CD14-positive monocyte (primary cell): ENCODE measurements around the gene SENP8. TPM values are rescaled to one million over a fixed set of nuclear protein-coding genes. Genes with fewer than 3 reads are reported as not detected.
"Not testable (repeated sequence)": the region's sequence is repeated elsewhere in the genome, so short reads cannot be mapped to it uniquely, and the experiment has no call there.

ENCODE experiments used
- DNase-seq, 3 donors: peaks; one replicate each; pipeline ENCODE4 v3.0.0-alpha.2; 2011 to 2022
- H2AFZ ChIP-seq: 2 replicates; pipeline ENCODE4 v1.6.0; 2012; ENCODE audit warnings: mild to moderate bottlenecking, low read depth, low read length, inconsistent platforms; ENCODE audit not compliant: insufficient read depth, poor library complexity, severe bottlenecking
- H3K27ac ChIP-seq, 2 donors: 1 replicate in 1 of 2; 2 replicates in 1 of 2; pipeline ENCODE4 v1.5.1; 2012 to 2013; ENCODE audit warnings: low read length in 2 of 2, control low read depth in 1 of 2, inconsistent platforms in 1 of 2, low read depth in 1 of 2, mild to moderate bottlenecking in 1 of 2
- H3K27me3 ChIP-seq, 2 donors: one replicate each; pipeline versions ENCODE4 v1.6.0 to v1.6.1; 2011 to 2013; ENCODE audit warnings: low read length in 2 of 2; ENCODE audit not compliant: control insufficient read depth in 2 of 2, insufficient read depth in 2 of 2
- H3K36me3 ChIP-seq, 2 donors: replicated peaks in 1 of 2; 1 replicate in 1 of 2; 2 replicates in 1 of 2; pipeline versions ENCODE4 v1.5.1 to v1.6.1; 2012 to 2013; ENCODE audit warnings: low read length in 2 of 2, control low read depth in 1 of 2, inconsistent platforms in 1 of 2, mild to moderate bottlenecking in 1 of 2; ENCODE audit not compliant: insufficient read depth in 2 of 2, control insufficient read depth in 1 of 2
- H3K4me1 ChIP-seq, 2 donors: 1 replicate in 1 of 2; 2 replicates in 1 of 2; pipeline versions ENCODE4 v1.5.1 to v1.6.1; 2012 to 2013; ENCODE audit warnings: low read length in 2 of 2, control low read depth in 1 of 2, inconsistent platforms in 1 of 2, mild to moderate bottlenecking in 1 of 2, moderate library complexity in 1 of 2; ENCODE audit not compliant: insufficient read depth in 2 of 2, control insufficient read depth in 1 of 2
- H3K4me2 ChIP-seq: replicated peaks from 2 replicates; pipeline ENCODE3; 2012; ENCODE audit warnings: low read length, moderate library complexity, mild to moderate bottlenecking; ENCODE audit not compliant: poor library complexity, severe bottlenecking; ENCODE audit errors: extremely low read depth
- H3K4me3 ChIP-seq, 3 experiments: fragments of 200-600 bp in 1 of 3; sonication (generic) in 1 of 3; replicated peaks in 1 of 3; 1 replicate in 2 of 3; 2 replicates in 1 of 3; pipeline ENCODE4 v1.5.1; 2011 to 2013; ENCODE audit warnings: low read length in 3 of 3, mild to moderate bottlenecking in 3 of 3, control low read depth in 2 of 3, low read depth in 2 of 3, inconsistent platforms in 1 of 3, moderate library complexity in 1 of 3
- H3K79me2 ChIP-seq: 2 replicates; pipeline ENCODE4 v1.6.0; 2012; ENCODE audit warnings: mild to moderate bottlenecking, control low read depth, inconsistent platforms, low read length, moderate library complexity; ENCODE audit not compliant: insufficient read depth
- H3K9ac ChIP-seq: 2 replicates; pipeline ENCODE4 v1.6.0; 2017; ENCODE audit warnings: low read length, mild to moderate bottlenecking; ENCODE audit not compliant: insufficient read depth, poor library complexity, severe bottlenecking
- H3K9me3 ChIP-seq, 2 donors: replicated peaks in 1 of 2; 1 replicate in 1 of 2; 2 replicates in 1 of 2; pipeline versions ENCODE4 v1.5.1 to v1.6.1; 2012 to 2013; ENCODE audit warnings: low read length in 2 of 2, control low read depth in 1 of 2; ENCODE audit not compliant: control insufficient read depth in 1 of 2, insufficient read depth in 1 of 2
- H4K20me1 ChIP-seq: 2 replicates; pipeline ENCODE4 v1.6.0; 2012; ENCODE audit warnings: mild to moderate bottlenecking, low read length, control low read depth, moderate library complexity; ENCODE audit not compliant: insufficient read depth
- H3K27ac Mint-ChIP-seq, 7 donors: one replicate each; pipeline ENCODE4 v1.8.0; 2020; ENCODE audit warnings: mild to moderate bottlenecking in 7 of 7, mixed read lengths in 7 of 7, moderate library complexity in 6 of 7, inconsistent platforms in 2 of 7
- H3K27me3 Mint-ChIP-seq, 3 donors: one replicate each; pipeline ENCODE4 v1.8.0; 2021 to 2022; ENCODE audit warnings: low read depth in 3 of 3, mild to moderate bottlenecking in 3 of 3, mixed read lengths in 3 of 3, moderate library complexity in 3 of 3, inconsistent platforms in 1 of 3
- H3K36me3 Mint-ChIP-seq, 2 donors: one replicate each; pipeline ENCODE4 v1.8.0; 2020; ENCODE audit warnings: mixed read lengths in 2 of 2, inconsistent platforms in 1 of 2, mild to moderate bottlenecking in 1 of 2
- H3K4me1 Mint-ChIP-seq: one replicate; pipeline ENCODE4 v1.8.0; 2020; ENCODE audit warnings: mild to moderate bottlenecking, mixed read lengths
- H3K4me3 Mint-ChIP-seq, 2 donors: one replicate each; pipeline ENCODE4 v1.8.0; 2020; ENCODE audit warnings: mild to moderate bottlenecking in 2 of 2, mixed read lengths in 2 of 2, moderate library complexity in 1 of 2
- H3K9me3 Mint-ChIP-seq, 7 donors: one replicate each; pipeline ENCODE4 v1.8.0; 2020 to 2022; ENCODE audit warnings: mixed read lengths in 7 of 7, mild to moderate bottlenecking in 6 of 7, moderate library complexity in 6 of 7, inconsistent platforms in 2 of 7
- CTCF ChIP-seq: fragments of 200-600 bp; IDR thresholded peaks from one replicate; pipeline ENCODE4 v1.8.0; 2022; ENCODE audit warnings: antibody characterized with exemption, mild to moderate bottlenecking
- WGBS: methylation state at CpG from one replicate; pipeline ENCODE4 v1.1.5; 2013; ENCODE audit warnings: missing lambda C conversion rate; ENCODE audit not compliant: insufficient coverage; 5-methylcytosine and 5-hydroxymethylcytosine counted together
- intact Hi-C, 2 donors: fragments of 100-400 bp; cut with micrococcal nuclease; formaldehyde crosslinking; loops; one replicate each; pipeline versions ENCODE4 v1.15.0 to v1.15.1; 2023
- polyA plus RNA-seq, 3 donors: library from polyadenylated mRNA; depleted of rRNA in 1 of 3; unstranded in 2 of 3; stranded (reverse) in 1 of 3; fragments of 300-500 nt in 2 of 3; fragments of >200 nt in 1 of 3; fragmentation: Illumina TruSeq in 2 of 3; gene quantifications; 1 replicate in 2 of 3; 2 replicates in 1 of 3; pipeline ENCODE4 v1.2.3, GENCODE V29; 2012 to 2021

Gene SENP8
- polyA plus RNA-seq, 3 donors: 0.52 to 1.4 (median 0.79) TPM

GRCh38 chr15:72098040-72098439 lies 20.2 kb upstream of the SENP8 start:
- no peak for TF ChIP-seq CTCF
- Histone ChIP-seq H3K9ac (no peak overlapping the region), H2AFZ (no peak overlapping the region), H3K4me3 (no peak overlapping the region), H3K27ac (no peak overlapping the region), H4K20me1 (no peaks in the 10 kb centered on the region), H3K27me3 (no peaks in the 10 kb centered on the region), H3K9me3 (peaks cover 2 to 3% of the 10 kb centered on the region in 2 donors), H3K4me1 (no peaks in the 10 kb centered on the region), H3K4me2 (no peak overlapping the region), H3K36me3 (no peaks in the 10 kb centered on the region), H3K79me2 (no peaks in the 10 kb centered on the region)
- DNase-seq: no peak
- Mint-ChIP-seq H3K9me3 (peaks cover 0 to 6% (median 3%) of the 10 kb centered on the region in 7 donors), H3K27ac (no peak overlapping the region), H3K27me3 (peaks cover 0 to 1% (median 0%) of the 10 kb centered on the region in 3 donors), H3K4me3 (no peak overlapping the region), H3K4me1 (peaks cover 5% of the 10 kb centered on the region), H3K36me3 (peaks cover 2 to 4% of the 10 kb centered on the region in 2 donors)
- intact Hi-C loops: no loop called here

- H3K27me3 Mint-ChIP-seq: peaks cover 0 to 1% (median 0%) of the 10 kb centered on the region in 3 donors
- Histone ChIP-seq H3K4me3 (no peak overlapping the region), H3K4me1 (peaks cover 5% of the 10 kb centered on the region in 2 donors), H3K36me3 (no peaks in the 10 kb centered on the region), H3K4me2 (no peak overlapping the region), H2AFZ (no peak overlapping the region), H3K27ac (no peak overlapping the region), H3K79me2 (no peaks in the 10 kb centered on the region), H3K9me3 (peaks cover 10 to 13% of the 10 kb centered on the region in 2 donors), H4K20me1 (no peaks in the 10 kb centered on the region), H3K27me3 (no peaks in the 10 kb centered on the region), H3K9ac (no peak overlapping the region)
- intact Hi-C loops: no loop called here
- H3K27ac Mint-ChIP-seq: no peak overlapping the region
- no peak overlapping the region for H3K4me3 Mint-ChIP-seq
- WGBS: 100% methylated on average over 3 of the region's 4 CpGs
- peaks cover 2 to 4% of the 10 kb centered on the region in 2 donors for H3K36me3 Mint-ChIP-seq
- peaks cover 7 to 13% (median 8%) of the 10 kb centered on the region in 7 donors for H3K9me3 Mint-ChIP-seq
- TF ChIP-seq CTCF: no peak
- DNase-seq: no peak
- H3K4me1 Mint-ChIP-seq: peaks cover 9% of the 10 kb centered on the region
These were observed 19.0 kb upstream of the SENP8 start for GRCh38 chr15:72099155-72099554.

GRCh38 chr15:72100551-72100950 lies 17.7 kb upstream of the SENP8 start:
- H3K27ac Mint-ChIP-seq, H3K9ac ChIP-seq, H3K4me2 ChIP-seq, H3K36me3 Mint-ChIP-seq, H3K27me3 ChIP-seq, H3K27ac ChIP-seq, H3K79me2 ChIP-seq, H3K4me1 ChIP-seq, intact Hi-C loops, H3K4me3 Mint-ChIP-seq, H2AFZ ChIP-seq, H4K20me1 ChIP-seq, H3K4me3 ChIP-seq, H3K36me3 ChIP-seq, DNase-seq, H3K27me3 Mint-ChIP-seq: not testable (repeated sequence)
- H3K4me1 Mint-ChIP-seq: peaks cover 15% of the 10 kb centered on the region
- H3K9me3 ChIP-seq: peaks cover 10 to 13% of the 10 kb centered on the region in 2 donors
- H3K9me3 Mint-ChIP-seq: peaks cover 7 to 13% (median 8%) of the 10 kb centered on the region in 7 donors
- 100% methylated on average over 3 of the region's 33 CpGs for WGBS
